PC-9 (cell line): ENCODE data around the gene PER1. TPM values are rescaled to one million over a fixed set of nuclear protein-coding genes. Genes with fewer than 3 reads are reported as not detected.

Experiments
- BruUV-seq: library from RNA; stranded (reverse); fragments of 400-500 nt; replicated peaks from 2 replicates; lab custom pipeline; 2021; lab: Mats Ljungman, UMichigan
- CTCF ChIA-PET: fragments of 300-600 bp; sonication (Branson Sonifier 250); formaldehyde crosslinking; loops from one replicate; lab custom pipeline; 2022; ENCODE audit warnings: antibody characterized with exemption; lab: Charles Lee
- POLR2A ChIA-PET: fragments of 300-600 bp; sonication (Branson Sonifier 250); formaldehyde crosslinking; loops from one replicate; lab custom pipeline; 2022; ENCODE audit warnings: antibody characterized with exemption; ENCODE audit not compliant: unreplicated experiment; lab: Charles Lee
- DNase-seq, 2 experiments: peaks; one replicate each; pipeline versions ENCODE4 v3.0.0 to v3.0.0-alpha.2; 2015 to 2022; ENCODE audit warnings: mixed read lengths in 1 of 2
- H2AFZ ChIP-seq: fragments of 200-600 bp; sonication (generic); 2 replicates; pipeline ENCODE4 v1.8.1; 2017; ENCODE audit warnings: antibody characterized with exemption
- H3F3A ChIP-seq: fragments of 200-600 bp; sonication (generic); 2 replicates; pipeline ENCODE4 v1.8.1; 2017; ENCODE audit warnings: antibody characterized with exemption, mild to moderate bottlenecking, low read depth; ENCODE audit not compliant: insufficient read depth
- H3K27ac ChIP-seq: fragments of 200-600 bp; sonication (generic); 2 replicates; pipeline ENCODE4 v1.6.1; 2016; ENCODE audit warnings: mixed run types
- H3K27me3 ChIP-seq: fragments of 200-600 bp; sonication (generic); 2 replicates; pipeline ENCODE4 v1.6.1; 2016; ENCODE audit warnings: low read depth, mixed run types; ENCODE audit not compliant: insufficient read depth
- H3K36me3 ChIP-seq: fragments of 200-600 bp; sonication (generic); 2 replicates; pipeline ENCODE4 v1.6.1; 2016; ENCODE audit warnings: low read depth, mixed run types
- H3K4me1 ChIP-seq: fragments of 200-600 bp; sonication (generic); replicated peaks from 2 replicates; pipeline ENCODE4 v1.6.1; 2016; ENCODE audit warnings: mixed run types; ENCODE audit not compliant: insufficient read depth
- H3K4me2 ChIP-seq: fragments of 200-600 bp; sonication (generic); 2 replicates; pipeline ENCODE4 v1.6.1; 2017; ENCODE audit warnings: mixed run types
- H3K4me3 ChIP-seq: fragments of 200-600 bp; sonication (generic); 2 replicates; pipeline ENCODE4 v1.6.1; 2016; ENCODE audit warnings: mixed run types
- H3K79me2 ChIP-seq: fragments of 200-600 bp; sonication (generic); 2 replicates; pipeline ENCODE4 v1.6.1; 2017; ENCODE audit warnings: low read depth, mixed run types
- H3K9me2 ChIP-seq: fragments of 200-600 bp; sonication (generic); 2 replicates; pipeline ENCODE4 v1.8.1; 2017; ENCODE audit warnings: mild to moderate bottlenecking; ENCODE audit not compliant: insufficient read depth
- H3K9me3 ChIP-seq: fragments of 200-600 bp; sonication (generic); 2 replicates; pipeline ENCODE4 v1.8.1; 2016; ENCODE audit warnings: low read depth; ENCODE audit not compliant: insufficient read depth
- H4K20me1 ChIP-seq: fragments of 200-600 bp; sonication (generic); 2 replicates; pipeline ENCODE4 v1.8.1; 2017; ENCODE audit not compliant: insufficient read depth
- CTCF ChIP-seq: fragments of 200-600 bp; sonication (generic); conservative IDR thresholded peaks from 2 replicates; pipeline ENCODE4 v1.6.1; 2017; ENCODE audit warnings: mixed run types, antibody characterized with exemption, mild to moderate bottlenecking, moderate library complexity
- EZH2 ChIP-seq: fragments of 200-600 bp; sonication (generic); IDR thresholded peaks from 2 replicates; pipeline ENCODE4 v1.8.0; 2017; ENCODE audit warnings: antibody characterized with exemption, low read depth
- intact Hi-C: fragments of 100-400 bp; cut with micrococcal nuclease; formaldehyde crosslinking; loops from one replicate; pipeline ENCODE4 v1.10.0; 2022; ENCODE audit not compliant: unreplicated experiment
- total RNA-seq: library from RNA; stranded (reverse); gene quantifications from 2 replicates; pipeline ENCODE4 v1.2.3, GENCODE V29; 2021

PER1 gene
- total RNA-seq, 1 experiment from 2014 or later, result 60.2 TPM

GRCh38 chr17:8101721-8102120, 50.5 kb downstream of the PER1 start:
- Histone ChIP-seq H3K27ac (no peak overlapping the region), H3K4me2 (no peak overlapping the region), H3K4me3 (no peak overlapping the region), H4K20me1 (no peaks in the 10 kb centered on the region), H3K27me3 (no peaks in the 10 kb centered on the region), H2AFZ (no peak overlapping the region), H3F3A (no peaks in the 10 kb centered on the region), H3K79me2 (no peaks in the 10 kb centered on the region), H3K9me3 (no peaks in the 10 kb centered on the region), H3K4me1 (no peaks in the 10 kb centered on the region), H3K9me2 (no peaks in the 10 kb centered on the region), H3K36me3 (no peaks in the 10 kb centered on the region)
- no peak for TF ChIP-seq CTCF
- TF ChIP-seq EZH2, result no peak
- POLR2A ChIA-PET, result interaction anchor here (0.7 kb wide), 1 partner anchor 80 kb away, joined by 3 read pairs; no protein-coding TSS in a partner anchor
- intact Hi-C loops, result no loop called here
- no TSS peak for BruUV-seq
- CTCF ChIA-PET, result interaction anchor here (2.1 kb wide), 1 partner anchor 11 kb away, joined by 8 read pairs; no protein-coding TSS in a partner anchor
- DNase-seq, result no peak

- Histone ChIP-seq H4K20me1 (no peaks in the 10 kb centered on the region), H3K9me2 (no peaks in the 10 kb centered on the region), H3K4me1 (no peaks in the 10 kb centered on the region), H3K27ac (no peak overlapping the region), H3K27me3 (no peaks in the 10 kb centered on the region), H3K4me2 (no peak overlapping the region), H3K79me2 (no peaks in the 10 kb centered on the region), H2AFZ (no peak overlapping the region), H3K4me3 (no peak overlapping the region), H3F3A (no peaks in the 10 kb centered on the region), H3K9me3 (no peaks in the 10 kb centered on the region), H3K36me3 (no peaks in the 10 kb centered on the region)
- intact Hi-C loops, result no loop called here
- TF ChIP-seq EZH2, result no peak
- TF ChIP-seq CTCF, result no peak
- no peak for DNase-seq
- BruUV-seq, result no TSS peak
- POLR2A ChIA-PET, result interaction anchor here (0.6 to 0.7 kb wide), 2 partner anchors 79 to 182 kb away, joined by 3 read pairs; no protein-coding TSS in a partner anchor
- CTCF ChIA-PET, result interaction anchor here (0.5 to 2.1 kb wide), 3 partner anchors 10 to 902 kb away, joined by 3 to 8 read pairs (median 4); no protein-coding TSS in a partner anchor
Measured at GRCh38 chr17:8100763-8101162, 51.4 kb downstream of the PER1 start.

GRCh38 chr17:8100111-8100510, 52.1 kb downstream of the PER1 start:
- H3F3A ChIP-seq, result no peaks in the 10 kb centered on the region
- no peaks in the 10 kb centered on the region for H4K20me1 ChIP-seq
- no peak overlapping the region for H3K27ac ChIP-seq
- DNase-seq, result no peak
- H3K27me3 ChIP-seq, result no peaks in the 10 kb centered on the region
- no peak overlapping the region for H2AFZ ChIP-seq
- no TSS peak for BruUV-seq
- no peak overlapping the region for H3K4me2 ChIP-seq
- H3K4me3 ChIP-seq, result no peak overlapping the region
- no peaks in the 10 kb centered on the region for H3K36me3 ChIP-seq
- intact Hi-C loops, result no loop called here
- POLR2A ChIA-PET, result interaction anchor here (0.8 kb wide), 1 partner anchor 195 kb away, joined by 5 read pairs; the partner anchor contains the start of gene SLC25A35
- TF ChIP-seq EZH2 (no peak), CTCF (no peak)
- H3K79me2 ChIP-seq, result no peaks in the 10 kb centered on the region
- H3K9me2 ChIP-seq, result no peaks in the 10 kb centered on the region
- no peaks in the 10 kb centered on the region for H3K4me1 ChIP-seq
- CTCF ChIA-PET, result interaction anchor here (0.7 to 2.1 kb wide), 2 partner anchors 9 to 659 kb away, joined by 3 to 8 read pairs; no protein-coding TSS in a partner anchor
- no peaks in the 10 kb centered on the region for H3K9me3 ChIP-seq
